HG03039 (cell line): ENCODE measurements around the gene SOX10.
"Not testable (repeated sequence)": the region's sequence is repeated elsewhere in the genome, so short reads cannot be mapped to it uniquely, and the experiment has no call there.

ENCODE experiments used
- ATAC-seq: cut with Tn5 transposase; IDR thresholded peaks from one replicate; pipeline ENCODE4 v1.9.1; 2021; ENCODE audit warnings: mild to moderate bottlenecking, moderate library complexity; ENCODE audit not compliant: unreplicated experiment

SOX10 gene

DNA sequence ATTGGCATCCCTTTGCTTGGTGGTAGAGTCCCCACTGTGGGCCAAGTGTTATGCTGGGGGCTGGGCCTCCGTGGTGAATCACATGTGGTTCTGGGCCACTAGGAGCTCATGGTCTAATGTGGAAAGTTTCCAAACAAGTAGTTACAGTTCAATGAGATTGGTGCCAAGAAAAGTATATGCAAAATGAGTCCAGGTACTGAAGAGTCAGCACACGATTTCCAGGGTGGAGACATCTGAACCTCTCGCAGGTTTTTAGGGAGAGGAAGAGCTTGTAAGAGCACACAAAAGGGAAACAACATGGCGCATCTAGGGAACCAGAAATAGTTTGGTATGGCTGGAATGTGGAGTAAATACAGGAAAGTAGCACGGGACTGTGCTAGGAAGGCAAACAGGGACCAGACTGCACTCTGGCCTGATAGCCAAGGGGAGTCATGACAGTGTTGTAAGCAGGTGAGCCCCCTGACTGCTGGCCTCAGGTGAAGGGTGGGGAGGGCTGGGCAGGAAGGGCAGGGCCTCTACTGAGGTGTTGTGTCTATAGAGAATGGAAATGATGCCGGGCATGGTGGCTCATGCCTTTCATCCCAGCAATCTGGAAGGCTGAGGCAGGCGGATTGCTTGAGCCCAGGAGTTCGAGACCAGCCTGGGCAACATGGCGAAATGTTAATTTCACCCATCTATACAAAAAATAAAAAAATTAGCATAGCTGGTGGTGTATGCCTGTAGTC, 18.3 kb downstream of the SOX10 start:
- ATAC-seq: no peak

- no peak for ATAC-seq
Observed at GRCh38 chr22:37961062-37961461, 23.3 kb downstream of the SOX10 start.

DNA sequence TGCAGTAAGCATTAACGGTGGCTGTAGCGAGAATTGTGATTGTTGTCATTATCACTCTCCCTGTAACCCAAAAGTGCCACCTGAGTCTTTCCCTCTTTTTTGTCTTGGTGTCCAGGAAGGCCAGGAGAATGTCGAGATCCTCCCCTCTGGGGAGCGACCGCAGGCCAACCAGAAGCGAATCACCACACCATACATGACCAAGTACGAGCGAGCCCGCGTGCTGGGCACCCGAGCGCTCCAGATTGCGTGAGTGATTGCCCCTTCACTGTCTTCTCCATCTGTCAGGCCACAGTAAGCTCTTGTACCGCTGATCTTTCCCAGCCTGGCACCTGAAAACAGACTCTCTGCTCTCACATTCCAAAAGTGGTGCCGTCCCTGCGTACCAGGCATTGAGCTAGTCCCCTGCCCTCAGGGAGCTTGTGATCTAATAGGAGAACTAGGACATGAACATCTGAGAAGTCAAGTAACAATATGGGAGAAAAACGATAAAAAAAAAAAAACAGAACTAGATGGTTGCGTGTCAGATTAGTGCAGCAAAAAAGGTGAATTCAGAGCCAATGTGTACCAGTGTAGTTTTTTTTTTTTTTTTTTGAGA, 25.0 kb downstream of the SOX10 start:
- no peak for ATAC-seq

DNA sequence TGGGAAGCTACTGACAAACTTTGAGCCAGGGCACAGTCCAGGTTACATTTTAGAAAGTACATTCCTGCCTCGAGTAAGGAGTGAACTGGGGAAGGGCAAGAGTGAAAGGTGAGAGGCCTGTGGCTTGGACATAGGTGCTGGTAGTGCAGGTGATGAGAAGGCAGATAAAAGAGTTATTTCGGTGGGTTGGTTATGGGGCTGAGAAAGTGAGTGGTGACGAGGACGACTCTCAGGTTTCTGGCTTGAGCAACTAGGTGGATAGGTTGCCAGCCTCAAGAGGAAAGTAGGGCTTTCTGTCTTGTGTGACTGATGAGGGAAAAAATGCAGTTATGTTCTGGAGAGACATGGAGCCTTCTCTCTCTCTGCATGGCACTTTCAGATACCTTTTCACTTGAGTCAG, 27.1 kb downstream of the SOX10 start:
- no peak for ATAC-seq

DNA sequence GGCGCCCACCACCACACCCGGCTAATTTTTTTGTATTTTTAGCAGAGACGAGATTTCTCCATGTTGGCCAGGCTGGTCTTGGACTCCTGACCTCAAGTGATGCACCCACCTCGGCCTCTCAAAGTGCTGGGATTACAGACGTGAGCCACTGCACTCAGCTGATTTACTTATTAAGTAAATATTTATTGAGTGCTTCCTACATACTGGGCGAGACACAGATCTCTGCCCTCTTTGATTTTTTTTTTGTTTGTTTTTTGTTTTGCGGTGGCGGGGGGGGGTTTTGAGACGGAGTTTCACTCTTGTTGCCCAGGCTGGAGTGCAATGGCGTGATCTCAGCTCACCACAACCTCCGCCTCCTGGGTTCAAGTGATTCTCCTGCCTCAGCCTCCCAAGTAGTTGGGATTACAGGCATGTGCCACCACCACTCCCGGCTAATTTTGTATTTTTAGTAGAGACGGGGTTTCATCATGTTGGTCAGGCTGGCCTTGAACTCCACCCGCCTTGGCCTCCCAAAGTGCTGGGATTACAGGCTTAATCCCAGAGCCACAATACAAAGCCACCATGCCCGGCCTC, 28.4 kb downstream of the SOX10 start:
- not testable (repeated sequence) for ATAC-seq

DNA sequence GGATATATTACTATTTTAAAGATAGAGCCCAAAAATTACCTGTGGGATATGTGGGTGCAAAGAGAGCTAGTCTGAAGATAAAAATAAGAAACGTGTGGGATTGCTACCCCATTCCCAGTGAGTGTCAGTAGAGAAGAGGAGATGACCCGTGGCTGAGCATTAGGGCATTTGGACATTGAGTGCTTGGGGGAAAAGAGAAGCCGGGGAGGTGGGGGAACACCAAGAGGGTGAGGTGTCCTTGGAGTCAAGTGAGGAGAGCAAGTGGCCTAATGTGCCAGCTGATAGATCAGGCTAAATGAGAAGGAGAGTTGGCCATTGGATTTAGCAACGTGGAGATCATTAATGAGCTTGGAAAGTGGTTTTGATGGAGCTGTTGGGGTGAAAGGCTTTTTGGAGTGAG, 29.7 kb downstream of the SOX10 start:
- ATAC-seq: no peak

- ATAC-seq: peak; percentile 76
Observed at GRCh38 chr22:37953437-37954179, 30.7 kb downstream of the SOX10 start, which contains the start of the genes C22orf23 and POLR2F. Gene C22orf23 (minus strand): TSS chr22:37953601. CDS start chr22:37953149, 452 bp downstream. Gene POLR2F (plus strand): TSS chr22:37953699. CDS start chr22:37953788, 89 bp downstream.

DNA sequence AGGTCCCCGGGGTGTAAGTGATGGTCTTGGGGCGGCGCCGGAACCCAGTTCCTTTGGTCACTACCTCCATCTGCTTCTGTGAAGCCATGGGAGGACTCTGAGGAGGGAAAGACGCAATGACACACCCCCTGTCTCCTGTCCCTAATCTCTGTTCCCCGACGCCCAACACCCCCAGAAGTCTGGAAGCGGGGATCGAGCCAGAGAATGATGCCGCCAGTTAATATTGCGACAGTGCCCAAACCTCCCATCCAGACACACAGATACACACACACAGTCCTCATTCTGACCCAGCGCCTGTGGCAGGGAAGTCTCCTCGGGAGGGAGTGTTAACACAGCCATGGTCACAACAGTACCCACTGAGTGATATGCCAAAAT, 31.3 kb downstream of the SOX10 start:
- ATAC-seq: peak; percentile 6

GRCh38 chr22:37952629-37953028, 31.7 kb downstream of the SOX10 start:
- not testable (repeated sequence) for ATAC-seq

GRCh38 chr22:37951305-37951704, 33.0 kb downstream of the SOX10 start:
- no peak for ATAC-seq

DNA sequence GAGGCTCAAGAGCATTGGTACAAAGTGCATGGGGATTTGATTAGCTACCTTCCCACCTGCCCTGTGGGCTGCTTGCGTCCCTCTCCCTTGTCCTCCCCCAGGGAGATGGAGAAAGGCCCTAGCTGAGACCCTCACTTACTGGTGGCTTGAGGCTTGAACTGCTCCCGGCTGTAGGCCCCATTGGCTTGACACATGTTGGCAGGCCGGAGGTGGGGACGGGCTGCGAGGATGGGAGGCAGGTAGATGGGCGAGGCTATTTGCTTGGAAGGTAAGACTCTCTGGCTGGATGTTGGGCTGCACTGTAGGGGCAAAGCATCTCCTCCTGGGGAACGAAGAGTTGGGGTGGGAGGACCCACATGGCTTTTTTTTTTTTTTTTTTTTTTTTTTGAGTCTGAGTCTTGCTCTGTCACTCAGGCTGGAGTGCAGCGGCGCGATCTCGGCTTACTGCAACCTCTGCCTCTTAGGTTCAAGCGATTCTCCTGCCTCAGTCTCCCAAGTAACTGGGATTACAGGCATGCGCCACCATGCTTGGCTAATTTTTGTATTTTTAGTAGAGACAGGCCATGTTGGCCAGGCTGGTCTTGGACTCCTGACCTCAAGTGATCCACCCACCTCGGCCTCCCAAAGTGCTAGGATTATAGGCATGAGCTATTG, 37.1 kb downstream of the SOX10 start:
- not testable (repeated sequence) for ATAC-seq

DNA sequence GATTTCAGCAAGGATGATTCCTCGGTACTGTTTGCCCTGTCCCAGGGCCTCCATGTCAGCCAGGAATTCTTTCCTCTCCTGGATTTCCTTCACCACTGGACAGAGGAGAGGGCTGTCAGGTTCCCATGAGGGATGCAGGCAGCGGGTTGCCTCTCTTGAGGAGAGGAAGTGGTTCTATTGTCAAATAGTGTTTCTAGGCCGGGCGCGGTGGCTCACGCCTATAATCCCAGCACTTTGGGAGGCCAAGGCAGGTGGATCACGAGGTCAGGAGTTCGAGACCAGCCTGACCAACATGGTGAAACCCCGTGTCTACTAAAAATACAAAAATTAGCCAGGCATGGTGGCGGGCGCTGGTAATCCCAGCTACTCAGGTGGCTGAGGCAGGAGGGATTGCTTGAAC, 39.9 kb downstream of the SOX10 start:
- not testable (repeated sequence) for ATAC-seq

GRCh38 chr22:37943825-37944198, 40.5 kb downstream of the SOX10 start:
- ATAC-seq: no peak

DNA sequence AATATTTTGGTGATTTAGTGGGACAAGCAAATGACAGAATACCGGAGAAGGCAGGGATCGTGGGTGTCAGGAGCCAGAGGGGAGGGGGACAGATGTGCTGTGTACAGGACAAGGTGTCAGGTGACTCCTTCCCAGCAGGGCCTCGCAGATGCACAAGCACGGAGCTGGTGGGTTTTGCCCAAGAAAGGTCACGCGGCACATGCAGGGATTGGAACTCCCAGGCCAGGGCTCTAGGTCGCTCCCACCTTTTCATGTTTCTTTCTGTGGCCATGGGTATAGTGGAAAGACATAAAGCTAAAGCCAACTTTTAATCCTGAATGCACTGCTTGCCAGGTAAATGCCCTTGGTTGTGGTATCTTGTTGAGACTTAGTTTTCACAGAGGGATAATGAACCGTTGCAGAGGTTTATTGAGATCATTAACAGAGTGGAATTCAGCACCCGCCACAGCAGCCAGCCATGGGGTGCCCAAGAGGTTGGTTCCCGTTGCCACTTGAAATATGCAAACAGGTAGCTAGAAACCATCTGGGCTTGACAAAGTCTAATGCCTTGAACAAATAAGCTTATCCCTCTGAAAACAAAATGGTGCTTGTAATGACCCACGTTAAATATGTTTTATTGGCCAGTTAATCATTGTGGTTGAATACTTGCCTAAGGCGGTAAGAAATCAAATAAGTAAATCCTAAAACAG, 41.1 kb downstream of the SOX10 start:
- no peak for ATAC-seq

DNA sequence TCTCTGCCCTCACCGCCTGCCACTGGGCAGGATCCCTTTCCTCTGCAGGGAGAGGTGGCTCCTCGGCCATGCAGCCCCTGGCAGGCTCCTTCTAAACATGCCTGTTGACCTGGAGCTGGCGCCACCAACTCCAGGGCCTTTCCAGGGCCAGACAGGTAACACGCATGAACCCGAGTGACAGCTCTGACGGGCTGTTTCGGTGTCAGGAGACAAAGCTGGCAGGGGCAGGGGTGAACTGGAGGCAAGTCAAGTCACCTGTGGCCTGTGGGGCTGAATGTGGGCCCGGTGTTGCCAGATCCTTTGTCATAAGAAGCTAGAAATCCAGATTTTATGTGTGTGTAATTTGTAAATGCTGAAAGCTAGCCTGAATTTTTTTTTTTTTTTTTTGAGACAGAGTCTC, 42.2 kb downstream of the SOX10 start:
- no peak for ATAC-seq

DNA sequence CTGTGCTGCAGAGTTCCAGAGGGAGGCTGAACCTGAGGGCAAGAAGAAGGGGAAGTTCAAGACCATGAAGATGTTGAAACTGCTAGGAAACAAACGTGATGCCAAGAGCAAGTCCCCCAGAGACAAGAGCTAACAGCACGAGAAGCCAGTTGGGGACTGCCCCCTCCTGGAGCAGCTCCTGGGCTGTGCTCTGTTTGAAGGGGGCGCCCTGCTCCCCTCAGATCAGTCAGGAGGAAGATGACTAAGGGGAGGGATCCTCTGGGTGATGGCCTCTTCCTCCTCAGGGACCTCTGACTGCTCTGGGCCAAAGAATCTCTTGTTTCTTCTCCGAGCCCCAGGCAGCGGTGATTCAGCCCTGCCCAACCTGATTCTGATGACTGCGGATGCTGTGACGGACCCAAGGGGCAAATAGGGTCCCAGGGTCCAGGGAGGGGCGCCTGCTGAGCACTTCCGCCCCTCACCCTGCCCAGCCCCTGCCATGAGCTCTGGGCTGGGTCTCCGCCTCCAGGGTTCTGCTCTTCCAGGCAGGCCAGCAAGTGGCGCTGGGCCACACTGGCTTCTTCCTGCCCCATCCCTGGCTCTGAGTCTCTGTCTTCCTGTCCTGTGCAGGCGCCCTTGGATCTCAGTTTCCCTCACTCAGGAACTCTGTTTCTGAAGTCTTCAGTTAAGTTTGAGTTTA, 43.5 kb downstream of the SOX10 start:
- no peak for ATAC-seq

DNA sequence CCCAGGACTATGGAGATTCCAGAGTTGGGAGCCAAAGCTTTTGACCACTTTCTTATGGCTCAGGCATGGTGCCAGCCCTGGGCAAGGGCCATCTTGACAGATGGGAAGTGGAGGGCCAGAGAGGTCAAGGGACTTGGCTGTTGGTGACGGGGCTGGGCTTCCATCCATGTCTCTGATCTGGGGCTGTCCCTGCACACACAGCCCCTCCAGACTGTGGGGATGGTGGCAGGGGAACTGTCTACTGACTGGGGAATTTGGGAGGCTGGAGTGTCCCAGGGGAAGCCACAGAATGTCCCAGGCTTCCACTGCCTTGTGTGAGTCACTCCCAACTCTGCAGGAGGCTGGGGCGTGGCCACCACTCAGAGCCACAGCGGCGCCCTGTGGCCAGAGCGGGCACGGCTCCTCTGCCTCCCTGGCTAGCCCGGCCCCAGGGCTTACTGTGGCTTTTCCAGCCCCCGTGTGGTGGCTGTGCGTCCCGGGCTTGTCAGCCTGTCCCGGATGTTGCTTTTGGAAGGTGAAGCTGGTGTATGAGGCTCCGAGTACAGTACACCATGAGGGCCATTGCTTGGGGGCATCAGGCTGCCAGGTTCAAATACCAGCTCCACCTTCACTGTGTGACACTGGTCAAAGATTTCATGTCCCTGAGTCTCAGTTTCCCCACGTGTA, 50.5 kb downstream of the SOX10 start:
- ATAC-seq: peak; percentile 73

- ATAC-seq: no peak
Observed at GRCh38 chr22:37932821-37933578, 51.4 kb downstream of the SOX10 start.

GRCh38 chr22:37932401-37932800, 52.0 kb downstream of the SOX10 start:
- ATAC-seq: no peak
